SK-N-MC (cell line): Measurements from ENCODE around the gene DDHD1.

Experiments used
- EZH2 ChIP-seq: fragments of 200-600 bp; sonication (generic); IDR thresholded peaks from one replicate; pipeline ENCODE4 v1.6.1; 2017; ENCODE audit warnings: antibody characterized with exemption
- FOXP2 ChIP-seq: optimal IDR thresholded peaks from 2 replicates; pipeline ENCODE3; 2011; ENCODE audit warnings: mild to moderate bottlenecking, moderate library complexity; ENCODE audit not compliant: insufficient read depth; ENCODE audit errors: extremely low read length, control extremely low read depth
- POLR2AphosphoS5 ChIP-seq: IDR thresholded peaks from 2 replicates; pipeline ENCODE4 v1.6.1; 2012; ENCODE audit warnings: mild to moderate bottlenecking, low read depth, low read length, borderline replicate concordance

DNA sequence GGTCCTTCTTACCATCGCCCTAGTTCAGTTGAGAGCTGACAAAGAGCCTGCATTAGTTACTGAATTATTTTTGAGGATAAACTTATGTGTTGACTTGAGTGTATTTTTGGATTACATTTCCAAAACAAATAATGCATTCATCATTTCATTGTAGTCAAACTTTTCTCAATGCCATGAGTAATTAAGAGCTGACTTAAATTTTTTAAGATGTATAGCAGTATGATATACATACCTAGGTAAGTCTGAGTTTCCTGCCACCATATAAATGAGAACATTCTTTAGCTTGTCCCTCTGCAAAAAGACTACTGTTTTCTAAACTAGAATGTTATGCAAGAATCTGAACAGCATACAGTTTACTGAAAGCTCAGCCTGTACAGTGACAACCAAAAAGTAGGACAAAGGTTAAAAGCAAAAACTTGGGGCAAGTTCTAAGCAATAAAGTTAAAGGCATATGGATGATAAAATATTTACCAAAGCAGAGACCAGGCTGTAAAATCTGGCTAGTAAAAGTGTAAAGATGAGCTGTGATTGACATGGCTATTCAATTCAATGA lies 120.2 kb downstream of the DDHD1 start:
- TF ChIP-seq EZH2 (no peak), POLR2AphosphoS5 (no peak), FOXP2 (no peak)
